SK-N-SH (cell line): ENCODE measurements around the gene DMBT1. TPM values are rescaled to one million over a fixed set of nuclear protein-coding genes. Genes with fewer than 3 reads are reported as not detected.

ENCODE experiments used
- CTCF ChIA-PET: fragments of 300-600, 350-600 bp; formaldehyde crosslinking; extraction: SDS; loops from one replicate; lab custom pipeline; 2021; lab: Yijun Ruan, JAX
- POLR2A ChIA-PET: fragments of 350-600 bp; sonication (Branson Sonifier 250); formaldehyde crosslinking; extraction: SDS; loops from one replicate; lab custom pipeline; 2020; ENCODE audit warnings: antibody characterized with exemption, inconsistent platforms; lab: Yijun Ruan, JAX
- DNase-seq: peaks from one replicate; pipeline ENCODE4 v3.0.0; 2012
- H2AFZ ChIP-seq: fragments of 200-600 bp; sonication (generic); 2 replicates; pipeline ENCODE4 v1.8.1; 2016; ENCODE audit warnings: antibody characterized with exemption, mild to moderate bottlenecking, low read depth
- H3F3A ChIP-seq: fragments of 200-600 bp; sonication (generic); replicated peaks from 2 replicates; pipeline ENCODE3; 2016; ENCODE audit warnings: antibody characterized with exemption, mild to moderate bottlenecking; ENCODE audit not compliant: insufficient read depth
- H3K27ac ChIP-seq, 2 experiments: fragments of 200-500 bp in 1 of 2; fragments of 200-600 bp in 1 of 2; sonication (Bioruptor generic) in 1 of 2; sonication (generic), shearing (Covaris generic) in 1 of 2; 2 replicates each; pipeline versions ENCODE4 v1.5.1 to v1.6.1; 2014 to 2016; ENCODE audit warnings: low read depth in 2 of 2, inconsistent platforms in 1 of 2, low read length in 1 of 2, mild to moderate bottlenecking in 1 of 2, mixed read lengths in 1 of 2
- H3K27me3 ChIP-seq: fragments of 200-600 bp; sonication (generic), shearing (Covaris generic); 2 replicates; pipeline ENCODE4 v1.6.1; 2016; ENCODE audit warnings: mixed run types; ENCODE audit not compliant: insufficient read depth
- H3K36me3 ChIP-seq, 2 experiments: fragments of 200-500 bp in 1 of 2; fragments of 200-600 bp in 1 of 2; sonication (Bioruptor generic) in 1 of 2; sonication (generic) in 1 of 2; replicated peaks in 1 of 2; 2 replicates each; pipeline versions ENCODE3 to v1.5.1; 2014 to 2016; ENCODE audit warnings: low read length in 1 of 2, mild to moderate bottlenecking in 1 of 2; ENCODE audit not compliant: insufficient read depth in 2 of 2, control insufficient read depth in 1 of 2
- H3K4me1 ChIP-seq, 2 experiments: fragments of 200-500 bp in 1 of 2; fragments of 200-600 bp in 1 of 2; sonication (Bioruptor generic) in 1 of 2; sonication (generic), shearing (Covaris generic) in 1 of 2; 2 replicates each; pipeline versions ENCODE4 v1.5.1 to v1.6.1; 2014 to 2016; ENCODE audit warnings: low read depth in 1 of 2, low read length in 1 of 2, mixed run types in 1 of 2; ENCODE audit not compliant: insufficient read depth in 2 of 2, control insufficient read depth in 1 of 2
- H3K4me2 ChIP-seq: fragments of 200-600 bp; sonication (generic), shearing (Covaris generic); 2 replicates; pipeline ENCODE4 v1.6.1; 2017; ENCODE audit warnings: mixed run types
- H3K4me3 ChIP-seq, 2 experiments: fragments of 200-500 bp in 1 of 2; fragments of 200-600 bp in 1 of 2; sonication (Bioruptor generic) in 1 of 2; sonication (generic), shearing (Covaris generic) in 1 of 2; 2 replicates each; pipeline versions ENCODE4 v1.5.1 to v1.8.1; 2014 to 2016; ENCODE audit warnings: low read depth in 2 of 2, inconsistent platforms in 1 of 2, low read length in 1 of 2, mild to moderate bottlenecking in 1 of 2, mixed read lengths in 1 of 2, moderate library complexity in 1 of 2
- H3K79me2 ChIP-seq: fragments of 200-600 bp; sonication (generic); 2 replicates; pipeline ENCODE4 v1.8.1; 2017; ENCODE audit warnings: mild to moderate bottlenecking; ENCODE audit not compliant: insufficient read depth
- H3K9ac ChIP-seq: fragments of 200-600 bp; sonication (generic); 2 replicates; pipeline ENCODE4 v1.6.1; 2017; ENCODE audit warnings: mixed run types
- H3K9me2 ChIP-seq: fragments of 200-600 bp; sonication (generic); 2 replicates; pipeline ENCODE4 v1.6.1; 2017; ENCODE audit warnings: mixed run types
- H3K9me3 ChIP-seq: fragments of 200-600 bp; sonication (generic); 2 replicates; pipeline ENCODE4 v1.6.1; 2017; ENCODE audit warnings: mixed run types, mild to moderate bottlenecking, moderate library complexity
- H4K20me1 ChIP-seq: fragments of 200-600 bp; sonication (generic); 2 replicates; pipeline ENCODE4 v1.6.1; 2017; ENCODE audit warnings: mild to moderate bottlenecking, mixed run types; ENCODE audit not compliant: insufficient read depth
- CHD2 ChIP-seq: fragments of 150-350 bp; IDR thresholded peaks from 2 replicates; pipeline ENCODE4 v1.6.1; 2018; ENCODE audit warnings: low read length; ENCODE audit not compliant: partially characterized antibody
- ELF1 ChIP-seq: IDR thresholded peaks from 2 replicates; pipeline ENCODE4 v1.4.0; 2012
- EP300 ChIP-seq, 2 experiments: IDR thresholded peaks; 2 replicates each; pipeline versions ENCODE4 v1.4.0 to v1.6.1; 2012; ENCODE audit warnings: borderline replicate concordance in 1 of 2, low read depth in 1 of 2, low read length in 1 of 2
- FOXJ3 ChIP-seq: sonication (generic); formaldehyde crosslinking; IDR thresholded peaks from 2 replicates; pipeline ENCODE4 v1.5.1; 2020; ENCODE audit warnings: mild to moderate bottlenecking, missing genetic modification reagents
- FOXM1 ChIP-seq: IDR thresholded peaks from 2 replicates; pipeline ENCODE4 v1.4.0; 2012; ENCODE audit warnings: low read depth, mild to moderate bottlenecking
- IRF3 ChIP-seq: fragments of 150-350 bp; IDR thresholded peaks from 2 replicates; pipeline ENCODE4 v1.6.1; 2016; ENCODE audit warnings: mild to moderate bottlenecking, low read depth, low read length
- MEF2A ChIP-seq: IDR thresholded peaks from 2 replicates; pipeline ENCODE4 v1.4.0; 2012; ENCODE audit warnings: low read depth, borderline replicate concordance
- MXI1 ChIP-seq: IDR thresholded peaks from 2 replicates; pipeline ENCODE4 v1.6.1; 2012; ENCODE audit warnings: mild to moderate bottlenecking, low read depth, low read length, improper control_type of control experiment
- PBX3 ChIP-seq: IDR thresholded peaks from 2 replicates; pipeline ENCODE4; 2012
- RAD21 ChIP-seq: IDR thresholded peaks from 2 replicates; pipeline ENCODE4 v1.6.1; 2012; ENCODE audit warnings: mild to moderate bottlenecking, low read length
- RCOR1 ChIP-seq: fragments of 150-350 bp; IDR thresholded peaks from 2 replicates; pipeline ENCODE4 v1.6.1; 2017; ENCODE audit warnings: antibody characterized with exemption, low read length
- SIN3A ChIP-seq: IDR thresholded peaks from 2 replicates; pipeline ENCODE4 v1.6.1; 2012; ENCODE audit warnings: low read depth, mild to moderate bottlenecking, low read length, moderate library complexity, borderline replicate concordance
- TAF1 ChIP-seq: IDR thresholded peaks from 2 replicates; pipeline ENCODE4 v1.6.1; 2012; ENCODE audit warnings: low read depth, mild to moderate bottlenecking, low read length, moderate library complexity, borderline replicate concordance
- WGBS: methylation state at CpG from one replicate; pipeline ENCODE4 v1.1.6; 2017; ENCODE audit warnings: low lambda C conversion rate; 5-methylcytosine and 5-hydroxymethylcytosine counted together
- polyA plus RNA-seq, 3 experiments: library from polyadenylated mRNA; depleted of rRNA; stranded (reverse); fragments of >200 nt; gene quantifications; 2 replicates each; pipeline ENCODE4 v1.2.3, GENCODE V29; 2012
- TF ChIP-seq, protein P1 (sequence below): fragments of 150-350 bp; IDR thresholded peaks from 2 replicates; pipeline ENCODE4 v1.6.1; 2017; ENCODE audit warnings: antibody characterized with exemption, low read length, low read depth, borderline replicate concordance
- TF ChIP-seq, protein P2 (sequence below): fragments of 200-600 bp; sonication (generic); IDR thresholded peaks from 2 replicates; pipeline ENCODE4 v1.6.1; 2017; ENCODE audit warnings: antibody characterized with exemption, mild to moderate bottlenecking, moderate library complexity

Gene DMBT1
- polyA plus RNA-seq, 1 of the 3 experiments (the other 2 are of a cell fraction), result not detected

DNA sequence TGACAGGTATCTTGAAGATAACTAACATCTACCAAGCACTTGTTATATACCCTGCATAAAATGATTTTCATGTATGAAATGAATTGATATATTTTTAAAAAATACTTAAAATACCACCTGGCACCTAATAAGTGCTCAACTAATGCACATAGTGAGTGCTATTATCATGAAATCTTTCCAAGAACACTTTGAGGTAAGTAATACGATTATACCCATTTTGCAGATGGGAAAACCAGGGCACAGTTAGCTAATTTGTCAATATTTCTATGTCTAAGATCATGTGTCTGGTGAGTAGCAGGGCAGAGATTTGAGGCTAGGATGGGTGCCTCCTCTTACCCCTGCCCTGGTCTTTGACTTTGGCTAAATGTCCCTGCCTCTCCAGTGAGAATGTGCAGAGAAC, 6.1 kb downstream of the DMBT1 start:
- WGBS, result 17% methylated on average over 1 of the region's 1 CpG
- peaks cover 0 to 2% of the 10 kb centered on the region in 2 experiments; a peak in 1 of 4 replicates for H3K4me1 ChIP-seq
- H4K20me1 ChIP-seq, result no peaks in the 10 kb centered on the region
- H3K4me3 ChIP-seq, result no peak overlapping the region
- no peaks in the 10 kb centered on the region for H3K9me2 ChIP-seq
- CTCF ChIA-PET, result interaction anchor here (1.0 to 2.3 kb wide), 18 partner anchors 9 to 280 kb away, joined by 3 to 37 read pairs (median 6); no protein-coding TSS in a partner anchor
- no peaks in the 10 kb centered on the region for H3K79me2 ChIP-seq
- no peak overlapping the region for H3K9ac ChIP-seq
- POLR2A ChIA-PET, result no interaction called here
- H3K27ac ChIP-seq, result no peak overlapping the region
- TF ChIP-seq IRF3 (no peak), RAD21 (no peak), EP300 (IDR thresholded peaks at IDR 0.05; ENCODE audit: borderline replicate concordance in 1 of 2, low read depth in 1 of 2, low read length in 1 of 2) (no peak), CHD2 (no peak), SIN3A (no peak), MEF2A (no peak), ELF1 (no peak), TAF1 (no peak), MXI1 (no peak), FOXJ3 (CRISPR knock-in tag) (no peak), FOXM1 (no peak), PBX3 (no peak), RCOR1 (no peak)
- TF ChIP-seq, protein P1, sequence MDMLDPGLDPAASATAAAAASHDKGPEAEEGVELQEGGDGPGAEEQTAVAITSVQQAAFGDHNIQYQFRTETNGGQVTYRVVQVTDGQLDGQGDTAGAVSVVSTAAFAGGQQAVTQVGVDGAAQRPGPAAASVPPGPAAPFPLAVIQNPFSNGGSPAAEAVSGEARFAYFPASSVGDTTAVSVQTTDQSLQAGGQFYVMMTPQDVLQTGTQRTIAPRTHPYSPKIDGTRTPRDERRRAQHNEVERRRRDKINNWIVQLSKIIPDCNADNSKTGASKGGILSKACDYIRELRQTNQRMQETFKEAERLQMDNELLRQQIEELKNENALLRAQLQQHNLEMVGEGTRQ, result no peak
- TF ChIP-seq, protein P2, sequence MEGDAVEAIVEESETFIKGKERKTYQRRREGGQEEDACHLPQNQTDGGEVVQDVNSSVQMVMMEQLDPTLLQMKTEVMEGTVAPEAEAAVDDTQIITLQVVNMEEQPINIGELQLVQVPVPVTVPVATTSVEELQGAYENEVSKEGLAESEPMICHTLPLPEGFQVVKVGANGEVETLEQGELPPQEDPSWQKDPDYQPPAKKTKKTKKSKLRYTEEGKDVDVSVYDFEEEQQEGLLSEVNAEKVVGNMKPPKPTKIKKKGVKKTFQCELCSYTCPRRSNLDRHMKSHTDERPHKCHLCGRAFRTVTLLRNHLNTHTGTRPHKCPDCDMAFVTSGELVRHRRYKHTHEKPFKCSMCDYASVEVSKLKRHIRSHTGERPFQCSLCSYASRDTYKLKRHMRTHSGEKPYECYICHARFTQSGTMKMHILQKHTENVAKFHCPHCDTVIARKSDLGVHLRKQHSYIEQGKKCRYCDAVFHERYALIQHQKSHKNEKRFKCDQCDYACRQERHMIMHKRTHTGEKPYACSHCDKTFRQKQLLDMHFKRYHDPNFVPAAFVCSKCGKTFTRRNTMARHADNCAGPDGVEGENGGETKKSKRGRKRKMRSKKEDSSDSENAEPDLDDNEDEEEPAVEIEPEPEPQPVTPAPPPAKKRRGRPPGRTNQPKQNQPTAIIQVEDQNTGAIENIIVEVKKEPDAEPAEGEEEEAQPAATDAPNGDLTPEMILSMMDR, result no peak
- no peak for DNase-seq
- H3K36me3 ChIP-seq, result no peaks in the 10 kb centered on the region
- no peaks in the 10 kb centered on the region for H3K9me3 ChIP-seq
- H2AFZ ChIP-seq, result no peak overlapping the region
- H3K27me3 ChIP-seq, result 0 out of 2 replicates have a peak, but pooled peaks cover 4% of the 10 kb centered on the region
- no peak overlapping the region for H3K4me2 ChIP-seq
- no peaks in the 10 kb centered on the region for H3F3A ChIP-seq
